HL-60/S4 (cell line): ENCODE measurements around the gene CTRB1.

Experiments
- in situ Hi-C: fragments of 300-500 bp; cut with MboI; formaldehyde crosslinking; loops from 2 replicates; pipeline ENCODE4 v1.14.3; 2022; ENCODE audit warnings: low sequenced_read_pairs

CTRB1 gene

DNA sequence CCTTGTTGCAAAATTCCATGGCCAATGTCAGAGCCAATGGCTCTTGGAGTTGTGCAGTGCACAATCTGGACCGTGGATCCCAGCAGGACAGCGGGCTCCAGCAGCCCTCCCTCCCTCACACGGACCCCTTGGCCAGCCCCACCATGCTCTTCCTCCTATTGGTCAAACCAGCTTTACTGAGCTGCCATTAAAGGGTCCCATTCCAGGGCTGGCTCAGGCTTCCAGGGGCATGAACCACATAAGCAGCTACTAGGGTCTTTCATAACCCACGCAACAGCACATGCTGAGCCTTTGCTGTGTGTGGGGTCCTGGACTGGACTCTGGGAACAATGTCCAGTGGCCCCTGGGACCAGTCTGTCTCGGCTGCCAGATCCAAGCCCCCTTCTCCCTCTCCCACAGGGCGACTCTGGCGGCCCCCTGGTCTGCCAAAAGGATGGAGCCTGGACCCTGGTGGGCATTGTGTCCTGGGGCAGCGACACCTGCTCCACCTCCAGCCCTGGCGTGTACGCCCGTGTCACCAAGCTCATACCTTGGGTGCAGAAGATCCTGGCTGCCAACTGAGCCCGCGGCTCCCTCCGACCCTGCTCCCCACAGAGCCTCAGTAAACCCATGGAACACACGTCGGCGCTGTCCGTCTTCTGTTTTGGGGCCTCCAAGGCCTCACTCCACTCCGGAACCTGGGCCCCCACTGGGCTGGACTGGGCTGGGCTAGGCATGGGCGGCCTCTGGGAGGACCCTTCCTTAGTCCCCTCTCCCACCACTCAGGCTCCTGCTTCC lies 5.7 kb downstream of the CTRB1 start:
- in situ Hi-C loops: loop anchor here (25.0 kb wide), 1 partner anchor 538 kb away; no protein-coding TSS in a partner anchor

DNA sequence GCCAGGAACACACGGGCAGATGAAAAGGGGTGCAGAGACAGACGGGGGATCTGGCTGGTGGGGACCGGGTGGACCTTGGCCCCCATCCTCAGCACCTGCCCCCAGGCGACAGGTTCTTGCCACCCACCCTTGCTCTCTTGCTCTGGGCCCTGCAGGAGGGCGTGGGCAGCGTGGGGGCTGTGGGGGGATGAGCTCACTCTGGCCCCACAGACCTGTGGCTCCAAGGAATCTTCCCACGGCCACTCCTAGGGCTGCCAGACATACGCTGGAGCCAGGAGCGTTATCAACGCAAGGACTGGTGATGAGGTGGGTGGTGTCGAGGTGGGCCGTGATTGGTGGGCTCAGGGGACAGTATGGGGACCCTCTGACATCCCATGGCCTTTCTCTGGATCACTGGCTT lies 6.3 kb downstream of the CTRB1 start:
- in situ Hi-C loops: no loop called here

- in situ Hi-C loops: no loop called here
Measured at GRCh38 chr16:75225678-75226515, 7.1 kb downstream of the CTRB1 start.

- in situ Hi-C loops: no loop called here
Measured at GRCh38 chr16:75226550-75227360, 8.0 kb downstream of the CTRB1 start.

GRCh38 chr16:75227361-75228142 lies 8.8 kb downstream of the CTRB1 start:
- in situ Hi-C loops: no loop called here

GRCh38 chr16:75228143-75228976 lies 9.6 kb downstream of the CTRB1 start:
- in situ Hi-C loops: no loop called here

DNA sequence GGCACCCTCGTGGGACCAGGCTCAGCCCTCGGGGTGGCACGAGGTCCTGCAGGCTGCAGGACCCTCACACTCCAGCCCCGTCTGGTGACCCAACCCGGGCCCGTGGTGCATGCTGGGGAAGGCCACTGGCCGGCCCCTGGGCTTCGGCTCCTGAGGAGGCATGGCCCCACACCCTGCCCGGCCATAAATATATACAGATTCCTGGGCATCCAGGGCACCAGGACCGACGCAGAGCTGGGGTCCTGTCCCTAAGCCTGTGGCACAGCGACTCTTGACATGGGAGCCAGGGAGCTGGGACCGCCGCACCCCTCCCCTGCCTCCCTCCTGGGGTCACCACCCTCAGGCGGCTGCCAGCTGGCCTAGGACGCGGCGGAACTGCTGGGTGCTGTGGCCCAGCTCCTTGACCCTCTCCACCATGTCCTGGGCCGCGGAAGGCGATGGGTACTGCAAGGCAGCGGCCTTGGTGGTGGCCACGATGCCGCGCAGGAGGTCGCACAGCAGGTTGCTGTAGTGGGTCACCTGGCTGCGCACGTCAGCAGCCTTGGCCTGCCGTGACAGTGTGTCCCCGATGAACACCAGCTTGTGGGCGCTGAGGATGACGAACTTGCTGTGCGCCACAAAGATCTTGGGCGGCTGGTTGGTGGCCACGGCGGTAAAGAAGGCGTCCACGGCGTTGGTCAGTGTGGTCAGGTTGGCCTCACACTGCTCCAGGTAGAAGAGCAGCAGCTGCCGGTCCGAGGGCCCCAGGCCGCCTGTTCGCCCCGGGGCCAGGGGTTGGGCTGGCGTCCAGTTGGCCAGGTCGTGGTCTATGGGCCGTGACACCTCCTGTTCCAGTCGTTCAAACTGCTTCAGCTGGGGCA lies 10.6 kb downstream of the CTRB1 start:
- in situ Hi-C loops: loop anchor here (5.0 kb wide), 1 partner anchor 158 kb away; no protein-coding TSS in a partner anchor

DNA sequence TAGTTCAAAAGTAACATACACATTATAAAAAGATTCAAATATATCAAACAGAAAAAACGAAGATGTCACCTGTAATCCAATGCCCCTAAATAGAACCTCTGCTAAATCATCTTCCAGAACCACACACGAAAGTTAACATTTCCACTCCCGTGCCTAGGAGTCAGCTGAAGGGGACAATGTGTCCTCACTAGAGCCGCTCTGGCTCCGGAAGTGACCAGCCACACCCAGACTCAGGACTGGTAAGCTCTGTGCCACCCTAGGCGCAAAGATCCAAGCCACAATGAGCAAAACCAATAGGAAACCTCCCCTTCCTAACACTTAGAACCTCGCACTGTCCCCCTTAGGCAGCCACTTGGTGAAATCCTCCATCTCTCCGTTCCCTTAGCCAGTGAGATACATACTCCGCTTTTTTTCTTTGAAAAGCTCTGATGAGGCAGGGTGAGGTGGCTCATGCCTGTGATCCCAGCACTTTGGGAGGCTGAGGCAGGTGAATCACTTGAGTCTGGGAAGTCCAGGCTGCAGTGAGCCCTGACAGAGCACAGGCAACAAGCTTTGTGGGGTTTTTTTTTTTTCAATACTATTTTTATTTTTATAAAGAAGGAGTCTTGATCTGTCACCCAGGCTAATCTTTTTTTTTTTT lies 11.8 kb downstream of the CTRB1 start:
- in situ Hi-C loops: loop anchor here (5.0 kb wide), 1 partner anchor 157 kb away; no protein-coding TSS in a partner anchor

DNA sequence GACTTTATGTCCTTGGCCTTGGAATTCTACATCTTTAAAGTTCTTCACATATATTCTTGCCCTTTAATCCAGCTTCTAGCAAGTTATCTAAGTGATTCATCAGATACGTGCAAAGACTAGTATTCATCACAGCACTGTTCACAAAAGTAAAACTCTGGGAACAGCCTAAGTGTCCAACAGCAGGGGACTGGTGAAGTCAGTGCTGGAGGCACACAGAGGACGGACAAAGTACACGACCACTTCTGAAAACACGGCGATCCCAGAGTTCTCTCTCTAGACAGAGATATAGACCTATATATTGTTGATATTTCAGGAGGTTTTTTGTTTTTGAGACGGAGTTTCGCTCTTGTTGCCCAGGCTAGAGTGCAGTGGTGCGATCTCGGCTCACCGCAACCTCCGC lies 12.8 kb downstream of the CTRB1 start:
- in situ Hi-C loops: loop anchor here (5.0 kb wide), 1 partner anchor 156 kb away; no protein-coding TSS in a partner anchor

DNA sequence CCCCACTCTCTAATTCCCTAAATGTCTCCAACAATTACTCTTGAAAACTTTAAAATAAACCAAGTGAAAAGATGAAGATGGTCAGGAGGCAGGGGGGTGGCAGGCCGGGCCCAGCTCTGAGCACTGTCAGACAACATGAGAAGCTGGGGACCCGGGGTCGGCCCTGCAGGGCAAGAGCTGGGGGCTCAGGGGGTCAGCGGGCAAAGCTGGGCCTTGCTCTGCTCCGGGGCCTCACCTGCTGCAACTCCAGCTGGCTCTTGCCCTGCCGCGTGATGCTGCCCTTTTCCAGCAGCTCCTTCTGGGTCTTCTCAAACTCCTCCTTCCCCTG lies 14.8 kb downstream of the CTRB1 start:
- in situ Hi-C loops: loop anchor here (5.0 kb wide), 1 partner anchor 154 kb away; no protein-coding TSS in a partner anchor

GRCh38 chr16:75234856-75235696 lies 16.3 kb downstream of the CTRB1 start:
- in situ Hi-C loops: loop anchor here (5.0 kb wide), 1 partner anchor 152 kb away; no protein-coding TSS in a partner anchor

DNA sequence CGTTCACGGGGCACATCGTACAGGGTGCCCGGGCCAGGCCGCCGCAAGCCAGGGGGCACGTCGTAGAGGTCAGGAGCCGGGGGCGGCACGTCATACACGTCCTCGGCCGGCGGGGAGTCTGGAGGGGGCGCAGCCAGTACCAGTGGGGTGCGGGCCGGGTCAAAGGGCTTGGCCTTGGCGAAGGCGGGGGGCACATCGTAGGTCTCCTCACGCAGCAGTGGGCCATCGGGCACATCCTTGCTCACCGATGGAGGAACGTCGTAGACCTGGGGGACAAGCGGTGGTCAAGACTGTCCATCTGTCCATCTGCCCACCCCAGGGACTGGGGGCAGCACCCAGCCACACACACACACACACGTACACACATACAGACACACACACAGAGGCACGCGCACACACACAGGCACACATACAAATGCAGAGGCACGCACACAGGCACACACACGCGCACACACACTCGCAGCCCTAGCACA lies 17.0 kb downstream of the CTRB1 start:
- in situ Hi-C loops: no loop called here

DNA sequence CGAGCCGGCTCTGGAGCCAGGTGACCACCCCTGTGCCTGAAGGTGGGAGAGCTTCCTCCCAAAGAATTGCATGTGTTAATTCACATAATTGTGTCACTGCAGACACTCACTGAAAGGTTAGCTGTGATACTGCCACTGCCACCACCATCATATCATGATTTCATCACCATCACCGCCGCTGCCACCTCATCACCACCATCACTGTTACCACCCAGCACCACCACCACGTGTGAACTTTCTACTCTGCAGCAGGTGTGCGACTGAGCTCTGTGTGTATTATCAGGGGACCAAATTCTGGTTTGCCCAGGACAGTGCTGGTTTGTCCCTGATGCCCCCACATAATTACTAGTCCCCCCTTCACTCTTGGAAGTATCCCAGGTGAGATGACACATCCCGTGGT lies 17.4 kb downstream of the CTRB1 start:
- in situ Hi-C loops: no loop called here

- in situ Hi-C loops: no loop called here
Measured at GRCh38 chr16:75236736-75237397, 18.1 kb downstream of the CTRB1 start.

GRCh38 chr16:75237398-75238131 lies 18.8 kb downstream of the CTRB1 start:
- in situ Hi-C loops: no loop called here
